ENCODE results near the gene SPATA6. TPM values are rescaled to one million over a fixed set of nuclear protein-coding genes. Genes with fewer than 3 reads are reported as not detected.
A peak's percentile ranks its signal among the peaks of the same experiment; 100 is the strongest.
"Not testable (repeated sequence)": the region's sequence is repeated elsewhere in the genome, so short reads cannot be mapped to it uniquely, and the experiment has no call there.

SPATA6 gene
- total and polyA plus RNA-seq, 2 donors (not counting 1 experiment from before 2014, with no cell fraction given): 6.8 to 8.9 TPM

DNA sequence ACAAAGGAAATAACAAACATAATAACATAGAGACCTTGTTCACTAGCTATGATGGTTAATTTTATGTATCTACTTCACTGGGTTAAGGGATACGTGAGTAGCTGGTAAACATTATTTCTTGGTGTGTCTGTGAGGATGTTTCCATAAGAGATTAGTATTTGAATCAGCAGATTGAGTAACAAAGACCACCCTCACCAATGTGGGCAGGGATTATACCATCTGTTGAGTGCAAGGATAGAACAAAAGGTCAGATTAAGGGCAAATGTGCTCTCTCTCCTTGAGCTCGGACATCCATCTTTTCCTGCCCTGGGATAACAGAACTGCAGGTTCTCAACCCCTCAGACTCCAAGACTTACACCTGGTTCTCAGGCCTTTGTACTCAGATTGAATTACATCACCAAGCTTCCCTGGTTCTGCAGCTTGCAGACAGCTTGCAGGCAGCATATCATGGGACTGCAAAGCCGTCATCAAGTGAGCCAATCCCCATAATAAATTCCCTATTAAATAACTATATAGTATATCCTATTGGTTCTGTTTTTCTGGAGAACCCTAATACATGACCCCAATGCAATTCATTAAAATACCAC, 9.2 kb downstream of the SPATA6 start:
- no peak for DNase-seq (ENCODE audit: low read depth in 2 of 2)
- TF ChIP-seq EZH2 (IDR thresholded peaks at IDR 0.05; ENCODE audit: low read length, missing control alignments): no peak
- TF ChIP-seq, protein P1, sequence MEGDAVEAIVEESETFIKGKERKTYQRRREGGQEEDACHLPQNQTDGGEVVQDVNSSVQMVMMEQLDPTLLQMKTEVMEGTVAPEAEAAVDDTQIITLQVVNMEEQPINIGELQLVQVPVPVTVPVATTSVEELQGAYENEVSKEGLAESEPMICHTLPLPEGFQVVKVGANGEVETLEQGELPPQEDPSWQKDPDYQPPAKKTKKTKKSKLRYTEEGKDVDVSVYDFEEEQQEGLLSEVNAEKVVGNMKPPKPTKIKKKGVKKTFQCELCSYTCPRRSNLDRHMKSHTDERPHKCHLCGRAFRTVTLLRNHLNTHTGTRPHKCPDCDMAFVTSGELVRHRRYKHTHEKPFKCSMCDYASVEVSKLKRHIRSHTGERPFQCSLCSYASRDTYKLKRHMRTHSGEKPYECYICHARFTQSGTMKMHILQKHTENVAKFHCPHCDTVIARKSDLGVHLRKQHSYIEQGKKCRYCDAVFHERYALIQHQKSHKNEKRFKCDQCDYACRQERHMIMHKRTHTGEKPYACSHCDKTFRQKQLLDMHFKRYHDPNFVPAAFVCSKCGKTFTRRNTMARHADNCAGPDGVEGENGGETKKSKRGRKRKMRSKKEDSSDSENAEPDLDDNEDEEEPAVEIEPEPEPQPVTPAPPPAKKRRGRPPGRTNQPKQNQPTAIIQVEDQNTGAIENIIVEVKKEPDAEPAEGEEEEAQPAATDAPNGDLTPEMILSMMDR (conservative IDR thresholded peaks at IDR 0.05 in 1 of 2, IDR thresholded peaks at IDR 0.05 in 1 of 2; ENCODE audit: low read depth in 1 of 2, low read length in 2 of 2): no peak
- no peaks in the 10 kb centered on the region for H3K9me3 ChIP-seq (ENCODE audit: control insufficient read depth, insufficient read depth, low read depth, low read length)
- H2AFZ ChIP-seq (ENCODE audit: low read length): no peak overlapping the region
- no peaks in the 10 kb centered on the region for H3K36me3 ChIP-seq (ENCODE audit: control insufficient read depth, insufficient read depth, low read length)
- H3K4me1 ChIP-seq (ENCODE audit: control insufficient read depth, extremely low read depth, insufficient read depth, low read length): no peaks in the 10 kb centered on the region
- no peak overlapping the region for H3K4me3 ChIP-seq (replicated peaks in 1 of 4; ENCODE audit: control extremely low read depth in 1 of 4, insufficient read depth in 1 of 4, low read depth in 3 of 4, low read length in 4 of 4)
- no peak overlapping the region for H3K4me2 ChIP-seq (ENCODE audit: extremely low read depth, insufficient read depth, low read length)
- H3K27me3 ChIP-seq (ENCODE audit: control insufficient read depth, insufficient read depth, low read length): no peaks in the 10 kb centered on the region
- no peak overlapping the region for H3K9ac ChIP-seq (ENCODE audit: insufficient read depth, low read length)
- H3K27ac ChIP-seq (ENCODE audit: insufficient read depth, low read length): no peak overlapping the region
- H4K20me1 ChIP-seq (ENCODE audit: control insufficient read depth, extremely low read depth, insufficient read depth, low read length): no peaks in the 10 kb centered on the region
- H3K79me2 ChIP-seq (ENCODE audit: control insufficient read depth, insufficient read depth, low read length): no peaks in the 10 kb centered on the region

DNA sequence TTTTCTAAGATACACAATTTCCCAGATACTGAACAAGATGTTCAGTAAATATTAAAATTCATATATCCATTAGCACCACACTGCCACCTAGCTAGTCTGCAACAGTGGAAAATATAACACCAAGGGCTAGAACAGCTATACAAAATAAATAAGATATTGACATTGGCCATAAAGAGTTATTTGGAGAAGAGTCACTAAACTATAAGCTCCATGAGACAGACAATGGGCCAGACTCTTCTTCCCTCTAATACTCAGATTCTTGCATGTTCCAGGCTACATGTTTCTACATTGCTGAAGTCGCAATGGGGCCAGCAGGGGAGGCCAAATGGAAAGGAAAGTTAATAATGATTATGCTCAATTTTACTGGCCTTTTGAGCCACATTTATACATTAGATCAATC, 21.5 kb downstream of the SPATA6 start:
- Histone ChIP-seq H2AFZ (ENCODE audit: low read length) (no peak overlapping the region), H3K79me2 (ENCODE audit: control insufficient read depth, insufficient read depth, low read length) (no peaks in the 10 kb centered on the region), H3K4me2 (ENCODE audit: extremely low read depth, insufficient read depth, low read length) (no peak overlapping the region), H3K4me3 (replicated peaks in 1 of 4; ENCODE audit: control extremely low read depth in 1 of 4, insufficient read depth in 1 of 4, low read depth in 3 of 4, low read length in 4 of 4) (no peak overlapping the region), H3K4me1 (ENCODE audit: control insufficient read depth, extremely low read depth, insufficient read depth, low read length) (no peaks in the 10 kb centered on the region), H3K36me3 (ENCODE audit: control insufficient read depth, insufficient read depth, low read length) (no peaks in the 10 kb centered on the region), H3K27ac (ENCODE audit: insufficient read depth, low read length) (no peak overlapping the region), H3K9ac (ENCODE audit: insufficient read depth, low read length) (no peak overlapping the region), H4K20me1 (ENCODE audit: control insufficient read depth, extremely low read depth, insufficient read depth, low read length) (no peaks in the 10 kb centered on the region), H3K9me3 (ENCODE audit: control insufficient read depth, insufficient read depth, low read depth, low read length) (no peaks in the 10 kb centered on the region), H3K27me3 (ENCODE audit: control insufficient read depth, insufficient read depth, low read length) (no peaks in the 10 kb centered on the region)
- peak in 1 of 2 donors; percentile 23 for DNase-seq (ENCODE audit: low read depth in 2 of 2)
- TF ChIP-seq, protein P1 (conservative IDR thresholded peaks at IDR 0.05 in 1 of 2, IDR thresholded peaks at IDR 0.05 in 1 of 2; ENCODE audit: low read depth in 1 of 2, low read length in 2 of 2): peak; percentile 12 to 39
- TF ChIP-seq EZH2 (IDR thresholded peaks at IDR 0.05; ENCODE audit: low read length, missing control alignments): no peak

DNA sequence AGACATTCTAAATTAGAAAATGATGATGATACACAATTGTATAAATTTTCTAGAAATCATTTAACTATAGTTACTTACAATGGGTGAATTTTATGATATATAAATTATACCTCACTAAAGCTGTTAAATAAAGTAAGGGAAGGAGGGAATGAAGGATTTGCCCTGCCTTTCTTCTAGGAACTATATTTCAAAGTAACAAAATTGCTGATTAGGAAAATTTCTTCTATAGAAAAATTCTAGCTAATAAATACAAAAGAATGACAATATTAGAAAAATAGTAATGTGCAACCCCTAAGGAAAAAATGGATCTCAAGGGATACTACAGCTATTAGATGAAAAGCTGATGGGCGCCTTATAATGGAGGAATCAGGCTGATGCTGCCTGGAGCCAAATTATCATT, 23.1 kb downstream of the SPATA6 start:
- Histone ChIP-seq H3K36me3 (ENCODE audit: control insufficient read depth, insufficient read depth, low read length) (no peaks in the 10 kb centered on the region), H3K4me1 (ENCODE audit: control insufficient read depth, extremely low read depth, insufficient read depth, low read length) (no peaks in the 10 kb centered on the region), H3K27me3 (ENCODE audit: control insufficient read depth, insufficient read depth, low read length) (no peaks in the 10 kb centered on the region), H3K4me3 (replicated peaks in 1 of 4; ENCODE audit: control extremely low read depth in 1 of 4, insufficient read depth in 1 of 4, low read depth in 3 of 4, low read length in 4 of 4) (no peak overlapping the region), H2AFZ (ENCODE audit: low read length) (no peak overlapping the region), H3K9me3 (ENCODE audit: control insufficient read depth, insufficient read depth, low read depth, low read length) (no peaks in the 10 kb centered on the region), H3K4me2 (ENCODE audit: extremely low read depth, insufficient read depth, low read length) (no peak overlapping the region), H3K9ac (ENCODE audit: insufficient read depth, low read length) (no peak overlapping the region), H3K79me2 (ENCODE audit: control insufficient read depth, insufficient read depth, low read length) (no peaks in the 10 kb centered on the region), H4K20me1 (ENCODE audit: control insufficient read depth, extremely low read depth, insufficient read depth, low read length) (no peaks in the 10 kb centered on the region), H3K27ac (ENCODE audit: insufficient read depth, low read length) (no peak overlapping the region)
- DNase-seq (ENCODE audit: low read depth in 2 of 2): no peak
- TF ChIP-seq, protein P1 (conservative IDR thresholded peaks at IDR 0.05 in 1 of 2, IDR thresholded peaks at IDR 0.05 in 1 of 2; ENCODE audit: low read depth in 1 of 2, low read length in 2 of 2): no peak

DNA sequence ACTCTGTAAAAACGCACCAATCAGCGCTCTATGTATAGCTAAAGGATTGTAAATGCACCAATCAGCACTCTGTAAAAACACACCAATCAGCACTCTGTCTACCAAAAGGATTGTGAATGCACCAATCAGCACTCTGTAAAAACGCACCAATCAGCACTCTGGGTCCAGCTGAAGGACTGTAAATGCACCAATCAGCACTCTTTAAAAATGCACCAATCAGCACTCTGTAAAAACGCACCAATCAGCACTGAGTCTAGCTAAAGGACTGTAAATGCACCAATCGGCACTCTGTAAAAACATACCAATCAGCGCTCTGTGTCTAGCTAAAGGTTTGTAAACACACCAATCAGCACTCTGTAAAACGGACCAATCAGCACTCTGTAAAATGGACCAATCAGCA, 27.8 kb downstream of the SPATA6 start:
- H3K79me2 ChIP-seq (ENCODE audit: control insufficient read depth, insufficient read depth, low read length); DNase-seq (ENCODE audit: low read depth in 2 of 2); H2AFZ ChIP-seq (ENCODE audit: low read length); H3K9ac ChIP-seq (ENCODE audit: insufficient read depth, low read length); H3K4me1 ChIP-seq (ENCODE audit: control insufficient read depth, extremely low read depth, insufficient read depth, low read length); H3K4me3 ChIP-seq (replicated peaks in 1 of 4; ENCODE audit: control extremely low read depth in 1 of 4, insufficient read depth in 1 of 4, low read depth in 3 of 4, low read length in 4 of 4); H3K27me3 ChIP-seq (ENCODE audit: control insufficient read depth, insufficient read depth, low read length); H3K27ac ChIP-seq (ENCODE audit: insufficient read depth, low read length); H3K4me2 ChIP-seq (ENCODE audit: extremely low read depth, insufficient read depth, low read length); H3K36me3 ChIP-seq (ENCODE audit: control insufficient read depth, insufficient read depth, low read length); H3K9me3 ChIP-seq (ENCODE audit: control insufficient read depth, insufficient read depth, low read depth, low read length); H4K20me1 ChIP-seq (ENCODE audit: control insufficient read depth, extremely low read depth, insufficient read depth, low read length): not testable (repeated sequence)

Measured in fibroblast of lung (primary cell).